ENCODE measurements around the gene WDR59.

DNA sequence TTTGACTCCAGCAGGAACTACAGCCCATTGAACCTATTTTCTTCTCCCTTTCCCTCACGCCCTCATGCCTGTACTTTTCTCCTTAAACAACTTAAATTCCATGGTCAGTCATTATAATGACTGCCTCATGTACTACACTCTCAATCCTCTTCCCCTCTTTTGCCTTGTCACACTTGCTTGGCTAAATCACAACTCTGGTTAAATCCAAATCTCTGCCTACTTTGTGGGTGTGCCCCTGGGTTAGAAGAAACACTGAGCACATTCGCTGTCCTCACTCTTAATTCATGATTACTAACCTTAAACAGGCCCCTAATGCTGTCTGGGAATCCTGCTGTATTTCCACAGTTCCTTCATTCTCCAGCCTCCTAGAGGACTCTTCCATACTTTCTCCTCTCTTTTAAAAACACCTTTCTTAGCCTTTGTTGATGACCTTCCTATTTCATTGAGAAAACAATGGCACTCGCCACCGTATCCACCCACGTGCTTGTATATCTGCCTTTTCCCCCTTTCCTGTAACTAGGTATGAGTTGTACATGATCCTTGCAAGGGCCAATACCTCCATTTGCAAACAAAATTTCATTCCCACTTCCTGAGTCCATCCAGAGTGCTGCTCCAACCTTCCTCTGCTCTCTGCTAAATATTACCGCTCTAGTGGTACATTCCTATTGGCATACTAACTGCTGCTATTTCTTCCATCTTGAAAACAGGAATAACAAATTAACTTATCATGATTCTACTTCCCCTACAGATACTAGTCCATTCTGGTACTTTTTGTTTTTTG is 42.8 kb upstream of the WDR59 start:
- TF ChIP-seq, protein P1, sequence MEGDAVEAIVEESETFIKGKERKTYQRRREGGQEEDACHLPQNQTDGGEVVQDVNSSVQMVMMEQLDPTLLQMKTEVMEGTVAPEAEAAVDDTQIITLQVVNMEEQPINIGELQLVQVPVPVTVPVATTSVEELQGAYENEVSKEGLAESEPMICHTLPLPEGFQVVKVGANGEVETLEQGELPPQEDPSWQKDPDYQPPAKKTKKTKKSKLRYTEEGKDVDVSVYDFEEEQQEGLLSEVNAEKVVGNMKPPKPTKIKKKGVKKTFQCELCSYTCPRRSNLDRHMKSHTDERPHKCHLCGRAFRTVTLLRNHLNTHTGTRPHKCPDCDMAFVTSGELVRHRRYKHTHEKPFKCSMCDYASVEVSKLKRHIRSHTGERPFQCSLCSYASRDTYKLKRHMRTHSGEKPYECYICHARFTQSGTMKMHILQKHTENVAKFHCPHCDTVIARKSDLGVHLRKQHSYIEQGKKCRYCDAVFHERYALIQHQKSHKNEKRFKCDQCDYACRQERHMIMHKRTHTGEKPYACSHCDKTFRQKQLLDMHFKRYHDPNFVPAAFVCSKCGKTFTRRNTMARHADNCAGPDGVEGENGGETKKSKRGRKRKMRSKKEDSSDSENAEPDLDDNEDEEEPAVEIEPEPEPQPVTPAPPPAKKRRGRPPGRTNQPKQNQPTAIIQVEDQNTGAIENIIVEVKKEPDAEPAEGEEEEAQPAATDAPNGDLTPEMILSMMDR (IDR thresholded peaks at IDR 0.05): no peak
- no peak for TF ChIP-seq EZH2 (IDR thresholded peaks at IDR 0.05; ENCODE audit: borderline replicate concordance, insufficient read depth, low read depth, low read length, poor library complexity, severe bottlenecking)
